ENCODE measurements around the gene STOX1. TPM values are rescaled to one million over a fixed set of nuclear protein-coding genes. Genes with fewer than 3 reads are reported as not detected.

The STOX1 gene
- total and polyA plus RNA-seq, 2 of the 13 experiments (the other 11 are each of a cell fraction or from before 2014, with no cell fraction given) = 2.5 to 6.0 TPM

DNA sequence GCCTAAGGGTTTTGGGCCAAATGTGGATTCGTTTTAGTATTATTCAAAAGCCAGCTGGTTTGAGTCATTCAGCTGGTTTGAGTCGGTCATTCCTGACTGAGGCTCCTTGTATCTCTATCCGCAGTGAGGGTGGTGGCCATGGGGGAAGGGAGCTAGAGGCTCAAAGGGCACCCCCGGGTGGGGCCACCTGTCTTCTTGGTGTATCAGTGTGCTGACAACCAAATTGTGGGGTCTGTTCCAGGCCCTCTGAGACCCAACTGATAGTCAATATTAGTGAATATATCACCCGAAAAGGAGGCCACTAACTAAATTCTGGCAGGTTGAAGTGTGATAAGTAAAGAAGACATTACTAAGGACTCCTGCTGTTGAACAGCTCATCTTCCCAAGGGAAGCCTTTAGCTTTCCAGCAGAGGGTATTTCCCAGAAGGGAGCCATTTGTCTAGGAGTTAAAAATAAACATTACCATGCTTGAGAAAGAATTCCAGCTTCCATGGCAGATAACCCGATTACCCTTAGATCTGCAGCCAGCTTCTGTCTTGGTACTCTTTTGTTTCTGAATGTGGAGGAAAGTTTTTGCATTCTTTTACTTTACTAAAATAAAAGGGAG, 43.9 kb downstream of the STOX1 start:
- Histone ChIP-seq H3K27ac (ENCODE audit: extremely low read length, insufficient read depth, low read length) (peak overlapping the region; percentile 63), H3K9ac (ENCODE audit: insufficient read depth, low read depth, low read length) (peak overlapping the region; percentile 13; the same call in 1 of the 2 replicates), H3K4me1 (ENCODE audit: insufficient read depth, low read length) (peaks cover 59% of the 10 kb centered on the region), H3K4me3 (replicated peaks in 1 of 3; ENCODE audit: insufficient read depth in 1 of 3, low read depth in 2 of 3, low read length in 3 of 3) (peak overlapping the region in 1 of 3 experiments; percentile 24; a peak in 2 of 6 replicates), H3K4me2 (ENCODE audit: low read depth, low read length) (peak overlapping the region; percentile 54), H4K20me1 (ENCODE audit: insufficient read depth, low read length) (no peaks in the 10 kb centered on the region), H2AFZ (ENCODE audit: low read length) (peak overlapping the region; percentile 33), H3K79me2 (ENCODE audit: insufficient read depth, low read length) (no peaks in the 10 kb centered on the region), H3K27me3 (ENCODE audit: control insufficient read depth in 1 of 2, insufficient read depth in 2 of 2, low read length in 2 of 2) (no peaks in the 10 kb centered on the region), H3K36me3 (replicated peaks in 1 of 2; ENCODE audit: control insufficient read depth in 1 of 2, insufficient read depth in 2 of 2, low read length in 2 of 2) (no peaks in the 10 kb centered on the region), H3K9me3 (ENCODE audit: low read length) (peaks cover 8% of the 10 kb centered on the region; the same call in 1 of the 2 replicates)
- CTCF ChIA-PET (ENCODE audit: low intra/inter-chr PET ratio, low total read pairs) = no interaction called here
- intact Hi-C loops (cut with micrococcal nuclease; ENCODE audit: unreplicated experiment) = no loop called here
- DNase-seq (ENCODE audit: low spot score) (peak; percentile 16), FAIRE-seq (no peak), ATAC-seq (peak; percentile 77)
- 5% methylated on average over 5 of the region's 6 CpGs for WGBS (ENCODE audit: low lambda C conversion rate)
- in situ Hi-C loops (cut with HindIII; ENCODE audit: extremely low pct_ligation_motif_present, low pct_unique_long_range_greater_than_20kb) = no loop called here
- POLR2A ChIA-PET = interaction anchor here (0.9 to 2.2 kb wide), 8 partner anchors 20 to 150 kb away, joined by 3 to 26 read pairs (median 4); partner anchors contain the start of genes DDX50 and STOX1
- no TSS peak for BruUV-seq (replicated peaks)
- TF ChIP-seq ONECUT2 (CRISPR knock-in tag; IDR thresholded peaks at IDR 0.05) = no peak
- TF ChIP-seq, protein P1, sequence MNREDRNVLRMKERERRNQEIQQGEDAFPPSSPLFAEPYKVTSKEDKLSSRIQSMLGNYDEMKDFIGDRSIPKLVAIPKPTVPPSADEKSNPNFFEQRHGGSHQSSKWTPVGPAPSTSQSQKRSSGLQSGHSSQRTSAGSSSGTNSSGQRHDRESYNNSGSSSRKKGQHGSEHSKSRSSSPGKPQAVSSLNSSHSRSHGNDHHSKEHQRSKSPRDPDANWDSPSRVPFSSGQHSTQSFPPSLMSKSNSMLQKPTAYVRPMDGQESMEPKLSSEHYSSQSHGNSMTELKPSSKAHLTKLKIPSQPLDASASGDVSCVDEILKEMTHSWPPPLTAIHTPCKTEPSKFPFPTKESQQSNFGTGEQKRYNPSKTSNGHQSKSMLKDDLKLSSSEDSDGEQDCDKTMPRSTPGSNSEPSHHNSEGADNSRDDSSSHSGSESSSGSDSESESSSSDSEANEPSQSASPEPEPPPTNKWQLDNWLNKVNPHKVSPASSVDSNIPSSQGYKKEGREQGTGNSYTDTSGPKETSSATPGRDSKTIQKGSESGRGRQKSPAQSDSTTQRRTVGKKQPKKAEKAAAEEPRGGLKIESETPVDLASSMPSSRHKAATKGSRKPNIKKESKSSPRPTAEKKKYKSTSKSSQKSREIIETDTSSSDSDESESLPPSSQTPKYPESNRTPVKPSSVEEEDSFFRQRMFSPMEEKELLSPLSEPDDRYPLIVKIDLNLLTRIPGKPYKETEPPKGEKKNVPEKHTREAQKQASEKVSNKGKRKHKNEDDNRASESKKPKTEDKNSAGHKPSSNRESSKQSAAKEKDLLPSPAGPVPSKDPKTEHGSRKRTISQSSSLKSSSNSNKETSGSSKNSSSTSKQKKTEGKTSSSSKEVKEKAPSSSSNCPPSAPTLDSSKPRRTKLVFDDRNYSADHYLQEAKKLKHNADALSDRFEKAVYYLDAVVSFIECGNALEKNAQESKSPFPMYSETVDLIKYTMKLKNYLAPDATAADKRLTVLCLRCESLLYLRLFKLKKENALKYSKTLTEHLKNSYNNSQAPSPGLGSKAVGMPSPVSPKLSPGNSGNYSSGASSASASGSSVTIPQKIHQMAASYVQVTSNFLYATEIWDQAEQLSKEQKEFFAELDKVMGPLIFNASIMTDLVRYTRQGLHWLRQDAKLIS (CRISPR knock-in tag; IDR thresholded peaks at IDR 0.05) = no peak
- no peak for TF ChIP-seq WIZ (CRISPR knock-in tag; IDR thresholded peaks at IDR 0.05)
- TF ChIP-seq ZBTB3 (CRISPR knock-in tag; IDR thresholded peaks at IDR 0.05; ENCODE audit: borderline replicate concordance, low read depth) = no peak
- TF ChIP-seq HNRNPH1 (optimal IDR thresholded peaks at IDR 0.05; ENCODE audit: low read depth, low read length) = no peak
- no peak for TF ChIP-seq GTF2F1 (IDR thresholded peaks at IDR 0.05; ENCODE audit: low read length)
- TF ChIP-seq EP300 (IDR thresholded peaks at IDR 0.05; ENCODE audit: low read depth in 2 of 2, low read length in 2 of 2) = 0 out of 4 replicates have a peak, but pooled peaks of 1 of the 2 experiments have one; percentile 25
- TF ChIP-seq EP300 (CRISPR knock-in tag; IDR thresholded peaks at IDR 0.05; ENCODE audit: borderline replicate concordance) = no peak
- TF ChIP-seq ZNF333 (CRISPR knock-in tag; IDR thresholded peaks at IDR 0.05; ENCODE audit: borderline replicate concordance) = no peak
- TF ChIP-seq, protein P2, sequence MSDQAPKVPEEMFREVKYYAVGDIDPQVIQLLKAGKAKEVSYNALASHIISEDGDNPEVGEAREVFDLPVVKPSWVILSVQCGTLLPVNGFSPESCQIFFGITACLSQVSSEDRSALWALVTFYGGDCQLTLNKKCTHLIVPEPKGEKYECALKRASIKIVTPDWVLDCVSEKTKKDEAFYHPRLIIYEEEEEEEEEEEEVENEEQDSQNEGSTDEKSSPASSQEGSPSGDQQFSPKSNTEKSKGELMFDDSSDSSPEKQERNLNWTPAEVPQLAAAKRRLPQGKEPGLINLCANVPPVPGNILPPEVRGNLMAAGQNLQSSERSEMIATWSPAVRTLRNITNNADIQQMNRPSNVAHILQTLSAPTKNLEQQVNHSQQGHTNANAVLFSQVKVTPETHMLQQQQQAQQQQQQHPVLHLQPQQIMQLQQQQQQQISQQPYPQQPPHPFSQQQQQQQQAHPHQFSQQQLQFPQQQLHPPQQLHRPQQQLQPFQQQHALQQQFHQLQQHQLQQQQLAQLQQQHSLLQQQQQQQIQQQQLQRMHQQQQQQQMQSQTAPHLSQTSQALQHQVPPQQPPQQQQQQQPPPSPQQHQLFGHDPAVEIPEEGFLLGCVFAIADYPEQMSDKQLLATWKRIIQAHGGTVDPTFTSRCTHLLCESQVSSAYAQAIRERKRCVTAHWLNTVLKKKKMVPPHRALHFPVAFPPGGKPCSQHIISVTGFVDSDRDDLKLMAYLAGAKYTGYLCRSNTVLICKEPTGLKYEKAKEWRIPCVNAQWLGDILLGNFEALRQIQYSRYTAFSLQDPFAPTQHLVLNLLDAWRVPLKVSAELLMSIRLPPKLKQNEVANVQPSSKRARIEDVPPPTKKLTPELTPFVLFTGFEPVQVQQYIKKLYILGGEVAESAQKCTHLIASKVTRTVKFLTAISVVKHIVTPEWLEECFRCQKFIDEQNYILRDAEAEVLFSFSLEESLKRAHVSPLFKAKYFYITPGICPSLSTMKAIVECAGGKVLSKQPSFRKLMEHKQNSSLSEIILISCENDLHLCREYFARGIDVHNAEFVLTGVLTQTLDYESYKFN (CRISPR knock-in tag; conservative IDR thresholded peaks at IDR 0.05) = peak; percentile 47
- TF ChIP-seq HDAC2 (CRISPR knock-in tag; IDR thresholded peaks at IDR 0.05) = no peak
- no peak for TF ChIP-seq MAZ (IDR thresholded peaks at IDR 0.05; ENCODE audit: borderline replicate concordance, low read depth, low read length)
- no peak for TF ChIP-seq MAZ (CRISPR knock-in tag; IDR thresholded peaks at IDR 0.05; ENCODE audit: low read depth)
- TF ChIP-seq, protein P3, sequence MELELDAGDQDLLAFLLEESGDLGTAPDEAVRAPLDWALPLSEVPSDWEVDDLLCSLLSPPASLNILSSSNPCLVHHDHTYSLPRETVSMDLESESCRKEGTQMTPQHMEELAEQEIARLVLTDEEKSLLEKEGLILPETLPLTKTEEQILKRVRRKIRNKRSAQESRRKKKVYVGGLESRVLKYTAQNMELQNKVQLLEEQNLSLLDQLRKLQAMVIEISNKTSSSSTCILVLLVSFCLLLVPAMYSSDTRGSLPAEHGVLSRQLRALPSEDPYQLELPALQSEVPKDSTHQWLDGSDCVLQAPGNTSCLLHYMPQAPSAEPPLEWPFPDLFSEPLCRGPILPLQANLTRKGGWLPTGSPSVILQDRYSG (CRISPR knock-in tag; IDR thresholded peaks at IDR 0.05) = no peak
- TF ChIP-seq GLI4 (CRISPR knock-in tag; IDR thresholded peaks at IDR 0.05; ENCODE audit: borderline replicate concordance) = no peak
- TF ChIP-seq ZNF747 (CRISPR knock-in tag; IDR thresholded peaks at IDR 0.05; ENCODE audit: borderline replicate concordance) = no peak
